Heart right ventricle (tissue), 16 donors: ENCODE results near the gene PRKAR2B. TPM values are rescaled to one million over a fixed set of nuclear protein-coding genes. Genes with fewer than 3 reads are reported as not detected.
A peak's percentile ranks its signal among the peaks of the same experiment; 100 is the strongest.

ENCODE experiments used
- ATAC-seq, 8 donors: fragments of 200-7000 bp; cut with Tn5 transposase; one replicate each; pipeline ENCODE4 v1.9.1; 2020; ENCODE audit warnings: mild to moderate bottlenecking in 8 of 8, moderate library complexity in 8 of 8, moderate number of reproducible peaks in 1 of 8
- DNase-seq, 2 donors: peaks; one replicate each; pipeline ENCODE4 v3.0.0-alpha.2; 2020
- H3K27ac ChIP-seq, 10 donors: fragments of 200-600 bp; sonication (generic) in 2 of 10; one replicate each; pipeline versions ENCODE4 v1.5.0 to v1.8.0; 2020 to 2022; ENCODE audit warnings: mild to moderate bottlenecking in 3 of 10
- H3K27me3 ChIP-seq, 7 donors: fragments of 200-600 bp; one replicate each; pipeline ENCODE4 v1.8.0; 2021 to 2022; ENCODE audit warnings: mild to moderate bottlenecking in 2 of 7
- H3K36me3 ChIP-seq, 9 donors: fragments of 200-600 bp; sonication (generic) in 1 of 9; one replicate each; pipeline versions ENCODE4 v1.5.0 to v1.8.0; 2020 to 2022; ENCODE audit warnings: mild to moderate bottlenecking in 2 of 9
- H3K4me1 ChIP-seq, 9 donors: fragments of 200-600 bp; sonication (generic) in 1 of 9; one replicate each; pipeline versions ENCODE4 v1.5.0 to v1.8.0; 2020 to 2022; ENCODE audit warnings: mild to moderate bottlenecking in 4 of 9
- H3K4me3 ChIP-seq, 10 donors: fragments of 200-600 bp; sonication (generic) in 2 of 10; one replicate each; pipeline versions ENCODE4 v1.5.0 to v1.8.0; 2020 to 2022; ENCODE audit warnings: mild to moderate bottlenecking in 7 of 10, moderate library complexity in 2 of 10
- H3K9me3 ChIP-seq, 11 donors: fragments of 200-600 bp in 10 of 11; sonication (generic) in 2 of 11; one replicate each; pipeline versions ENCODE4 v1.5.0 to v1.8.0; 2013 to 2022; ENCODE audit warnings: mild to moderate bottlenecking in 2 of 11, control low read depth in 1 of 11, moderate library complexity in 1 of 11
- CTCF ChIP-seq, 9 donors: fragments of 200-600 bp; sonication (generic) in 2 of 9; IDR thresholded peaks; one replicate each; pipeline versions ENCODE4 v1.5.0 to v1.8.0; 2021 to 2022; ENCODE audit warnings: antibody characterized with exemption in 9 of 9, mild to moderate bottlenecking in 5 of 9, moderate library complexity in 1 of 9
- WGBS, 2 donors: extraction: QIAGEN DNeasy Blood & Tissue Kit; methylation state at CpG; one replicate each; pipeline ENCODE4 v1.1.7; 2013; ENCODE audit warnings: inconsistent platforms in 1 of 2; 5-methylcytosine and 5-hydroxymethylcytosine counted together
- intact Hi-C, 10 donors: fragments of 100-400 bp; cut with DNase I; formaldehyde crosslinking; loops; one replicate each; pipeline versions ENCODE4 v1.11.1 to v1.14.2; 2022
- polyA plus RNA-seq, 2 donors: library from polyadenylated mRNA; stranded (reverse); fragments of 200-250 nt; gene quantifications; one replicate each; pipeline ENCODE4 v1.2.3, GENCODE V29; 2013
- total RNA-seq, 10 donors: library from RNA; stranded (reverse); fragmentation: NEBNext Ultra II Directional in 3 of 10; extraction: Animal tissue kit (Norgen Biotek cat#: 25700) in 3 of 10; gene quantifications; one replicate each; pipeline versions ENCODE4 v1.2.1 to v1.2.4, GENCODE V29; 2021 to 2023
- donor health status: Arrhythmogenic right ventricular cardiomyopathy.
- donor health status: ischemic (EF 13 %, LVEDD 7.1; RV severe dilation, severe dysfunction).
- donor health status: healthy with polysubstance abuse.
- donor health status: DM: no; HTN: yes; CAD: no.
- donor health status: DM: no; HTN: no; CAD: no.
- donor health status: ischemic (EF 25% LVEDD 6.9; RV normal size, moderate dysfunction).
- donor health status: ischemic (EF 25% LVEDD 5.7; RV mildly dilated, moderate dysfunction).
- donor health status: healthy.
- donor health status: DM: yes; HTN: yes; CAD: no.
- donor health status: Ischemic cardiomyopathy.
- donor health status: ischemic (EF 35%, LVEDD 5.7; RV mildly dilated, moderate dysfunction).
- donor health status: nonischemic (EF 11% LVEDD 7.7; RV severe dilation, severe dysfunction).
- donor health status: DM: yes; HTN: yes; CAD: no.
- donor health status: PGD.
- donor health status: ischemic (EF 29% LVEDD 5.4; RV normal size, mild dysfunction).
- donor health status: nonischemic (EF 23%, LVEDD 6.1; RV moderate dilation, normal function).

PRKAR2B gene
- total and polyA plus RNA-seq, 12 donors = 5.4 to 42.5 (median 24.6) TPM

- 53 to 54% methylated on average over 2 of the region's 2 CpGs for WGBS, 2 donors
These were observed 119.6 kb downstream of the PRKAR2B start for GRCh38 chr7:107164092-107164491.

GRCh38 chr7:107165341-107165740 lies 120.8 kb downstream of the PRKAR2B start:
- no peak overlapping the region for H3K27ac ChIP-seq
- H3K4me1 ChIP-seq = peaks cover 2 to 17% (median 7%) of the 10 kb centered on the region in 9 donors
- no peaks in the 10 kb centered on the region for H3K9me3 ChIP-seq
- no peak for ATAC-seq
- no peaks in the 10 kb centered on the region for H3K27me3 ChIP-seq
- no peak for TF ChIP-seq CTCF (IDR thresholded peaks at IDR 0.05)
- intact Hi-C loops = no loop called here
- H3K36me3 ChIP-seq = no peaks in the 10 kb centered on the region
- no peak overlapping the region for H3K4me3 ChIP-seq
- 72 to 79% methylated on average over 3 of the region's 3 CpGs for WGBS, 2 donors
- no peak for DNase-seq

More at GRCh38 chr7:107164092-107164491, 119.6 kb downstream of the PRKAR2B start:
- no peak overlapping the region for H3K27ac ChIP-seq
- TF ChIP-seq CTCF (IDR thresholded peaks at IDR 0.05) = no peak
- peaks cover 0 to 6% (median 0%) of the 10 kb centered on the region in 9 donors for H3K36me3 ChIP-seq
- DNase-seq (no peak), ATAC-seq (no peak)
- H3K9me3 ChIP-seq = no peaks in the 10 kb centered on the region
- H3K27me3 ChIP-seq = no peaks in the 10 kb centered on the region
- peaks cover 0 to 11% (median 5%) of the 10 kb centered on the region in 9 donors for H3K4me1 ChIP-seq
- intact Hi-C loops = no loop called here
- no peak overlapping the region for H3K4me3 ChIP-seq

- ATAC-seq = no peak
- H3K36me3 ChIP-seq = peaks cover 0 to 5% (median 0%) of the 10 kb centered on the region in 9 donors
- no peaks in the 10 kb centered on the region for H3K27me3 ChIP-seq
- WGBS, 2 donors = 30 to 33% methylated on average over 5 of the region's 5 CpGs
- intact Hi-C loops = no loop called here
- peak overlapping the region in 9 of 10 donors; percentile 48 to 88 (median 63) for H3K4me3 ChIP-seq
- no peak for DNase-seq
- peaks cover 7 to 32% (median 20%) of the 10 kb centered on the region in 9 donors for H3K4me1 ChIP-seq
- no peak for TF ChIP-seq CTCF (IDR thresholded peaks at IDR 0.05)
- no peaks in the 10 kb centered on the region for H3K9me3 ChIP-seq
- peak overlapping the region; percentile 86 to 98 (median 96) for H3K27ac ChIP-seq
These were observed 122.4 kb downstream of the PRKAR2B start for GRCh38 chr7:107166736-107167426.

- peak; percentile 10 to 62 (median 46) for TF ChIP-seq CTCF (IDR thresholded peaks at IDR 0.05)
- H3K4me3 ChIP-seq = peak overlapping the region; percentile 36 to 88 (median 62)
- intact Hi-C loops = loop anchor here in 1 of 10 donors (1.0 kb wide), 1 partner anchor 123 kb away; the partner anchor contains the start of gene PRKAR2B
- peak overlapping the region; percentile 86 to 98 (median 96) for H3K27ac ChIP-seq
- peak in 1 of 2 donors; percentile 35 for DNase-seq
- peak in 7 of 8 donors; percentile 1 to 43 (median 12) for ATAC-seq
- no peaks in the 10 kb centered on the region for H3K9me3 ChIP-seq
- WGBS, 2 donors = 0% methylated on average over 15 of the region's 15 CpGs
- H3K36me3 ChIP-seq = peaks cover 0 to 5% (median 0%) of the 10 kb centered on the region in 9 donors
- H3K27me3 ChIP-seq = no peaks in the 10 kb centered on the region
- H3K4me1 ChIP-seq = peaks cover 7 to 40% (median 26%) of the 10 kb centered on the region in 9 donors
These were observed 123.2 kb downstream of the PRKAR2B start for GRCh38 chr7:107167483-107168232.
